ENCODE results near the gene CACNA1E.

- TF ChIP-seq CTCF (IDR thresholded peaks at IDR 0.05 in 4 of 5, conservative IDR thresholded peaks at IDR 0.05 in 1 of 5) (no peak), POLR2A (IDR thresholded peaks at IDR 0.05) (no peak)
Observed at GRCh38 chr1:181818943-181819342, 335.6 kb downstream of the CACNA1E start.

Measured in gastrocnemius medialis (tissue), 4 donors.